Neural cell (in vitro differentiated cells): ENCODE measurements around the gene ARID3B. TPM values are rescaled to one million over a fixed set of nuclear protein-coding genes. Genes with fewer than 3 reads are reported as not detected.

Experiments
- H2AFZ ChIP-seq: fragments of 200-600, 300-800 bp; sonication (generic), shearing (Covaris generic); 2 replicates; pipeline ENCODE4 v1.6.0; 2014; ENCODE audit warnings: low read depth, mild to moderate bottlenecking, antibody characterized with exemption, low read length, moderate library complexity
- H3F3A ChIP-seq: fragments of 200-600 bp; shearing (Covaris generic); 2 replicates; pipeline ENCODE4 v1.6.1; 2016; ENCODE audit warnings: mild to moderate bottlenecking, moderate library complexity, mixed read lengths, antibody characterized with exemption, low read length; ENCODE audit not compliant: insufficient read depth, poor library complexity, severe bottlenecking
- H3K27ac ChIP-seq: fragments of 200-600, 300-800 bp; sonication (generic), shearing (Covaris generic); 2 replicates; pipeline ENCODE4 v1.5.1; 2014; ENCODE audit warnings: mild to moderate bottlenecking, low read length, moderate library complexity
- H3K27me3 ChIP-seq: fragments of 300-800, 200-600 bp; sonication (generic), shearing (Covaris generic); 2 replicates; pipeline ENCODE4 v1.6.0; 2014; ENCODE audit warnings: mild to moderate bottlenecking, low read depth, low read length, moderate library complexity; ENCODE audit not compliant: insufficient read depth
- H3K36me3 ChIP-seq: fragments of 300-800, 200-600 bp; sonication (generic), shearing (Covaris generic); 2 replicates; pipeline ENCODE4 v1.5.1; 2014; ENCODE audit warnings: mild to moderate bottlenecking, antibody characterized with exemption, low read length, moderate library complexity; ENCODE audit not compliant: insufficient read depth
- H3K4me2 ChIP-seq: fragments of 300-800, 200-600 bp; sonication (generic), shearing (Covaris generic); 2 replicates; pipeline ENCODE4 v1.6.0; 2014; ENCODE audit warnings: mild to moderate bottlenecking, low read length
- H3K4me3 ChIP-seq: fragments of 300-800, 200-600 bp; sonication (generic), shearing (Covaris generic); 2 replicates; pipeline ENCODE4 v1.5.1; 2014; ENCODE audit warnings: mild to moderate bottlenecking, low read length, moderate library complexity
- H3K79me2 ChIP-seq: fragments of 200-600 bp; shearing (Covaris generic); replicated peaks from 2 replicates; pipeline ENCODE4 v1.6.0; 2014; ENCODE audit warnings: mild to moderate bottlenecking, low read length, moderate library complexity; ENCODE audit not compliant: insufficient read depth
- H3K9ac ChIP-seq: fragments of 300-800, 200-600 bp; sonication (generic), shearing (Covaris generic); 2 replicates; pipeline ENCODE4 v1.6.1; 2016; ENCODE audit warnings: mild to moderate bottlenecking, low read length, mixed read lengths
- H3K9me2 ChIP-seq: fragments of 200-600 bp; shearing (Covaris generic); 2 replicates; pipeline ENCODE4 v1.6.1; 2016; ENCODE audit warnings: mild to moderate bottlenecking, low read length, mixed read lengths; ENCODE audit not compliant: insufficient read depth
- H3K9me3 ChIP-seq: fragments of 200-600, 300-800 bp; sonication (generic), shearing (Covaris generic); 2 replicates; pipeline ENCODE4 v1.6.1; 2016; ENCODE audit warnings: mild to moderate bottlenecking, mixed run types, low read length, moderate library complexity, mixed read lengths
- H4K20me1 ChIP-seq: fragments of 200-600 bp; shearing (Covaris generic); 2 replicates; pipeline ENCODE4 v1.6.1; 2016; ENCODE audit warnings: mild to moderate bottlenecking, mixed run types; ENCODE audit not compliant: insufficient read depth
- CTCF ChIP-seq: fragments of 450-650 bp; IDR thresholded peaks from 2 replicates; pipeline ENCODE4 v1.5.1; 2014; ENCODE audit warnings: antibody characterized with exemption, mild to moderate bottlenecking, moderate library complexity; ENCODE audit not compliant: poor library complexity, severe bottlenecking
- EP300 ChIP-seq: fragments of 450-650 bp; conservative IDR thresholded peaks from 2 replicates; pipeline ENCODE4 v1.6.1; 2014; ENCODE audit warnings: antibody characterized with exemption, mild to moderate bottlenecking, moderate library complexity; ENCODE audit not compliant: poor library complexity, severe bottlenecking
- EZH2 ChIP-seq: fragments of 200-600, 300-800 bp; shearing (Covaris generic), sonication (generic); IDR thresholded peaks from 2 replicates; pipeline ENCODE4 v1.6.1; 2014; ENCODE audit warnings: antibody characterized with exemption, low read length, borderline replicate concordance, mild to moderate bottlenecking; ENCODE audit not compliant: insufficient read depth, poor library complexity, severe bottlenecking
- MXI1 ChIP-seq: fragments of 450-650 bp; conservative IDR thresholded peaks from 2 replicates; pipeline ENCODE4 v1.6.1; 2014; ENCODE audit warnings: antibody characterized with exemption, mild to moderate bottlenecking; ENCODE audit not compliant: poor library complexity, severe bottlenecking
- POLR2AphosphoS5 ChIP-seq: IDR thresholded peaks from 2 replicates; pipeline ENCODE4 v1.6.1; 2012
- RAD21 ChIP-seq: fragments of 450-650 bp; conservative IDR thresholded peaks from 2 replicates; pipeline ENCODE4 v1.6.1; 2014; ENCODE audit warnings: antibody characterized with exemption, mild to moderate bottlenecking, moderate library complexity
- REST ChIP-seq: IDR thresholded peaks from 2 replicates; pipeline ENCODE4 v1.6.1; 2012; ENCODE audit warnings: borderline replicate concordance
- SMC3 ChIP-seq: fragments of 450-650 bp; conservative IDR thresholded peaks from 2 replicates; pipeline ENCODE4 v1.6.1; 2014; ENCODE audit warnings: antibody characterized with exemption, mild to moderate bottlenecking, moderate library complexity; ENCODE audit not compliant: poor library complexity
- TAF1 ChIP-seq: IDR thresholded peaks from 2 replicates; pipeline ENCODE4 v1.6.1; 2012; ENCODE audit warnings: low read depth
- polyA plus RNA-seq: library from polyadenylated mRNA; depleted of rRNA; stranded (reverse); fragments of >200 nt; gene quantifications from 2 replicates; pipeline ENCODE4 v1.2.3, GENCODE V29; 2014

Gene ARID3B
- polyA plus RNA-seq, 1 donor from 2014 or later = 11.2 TPM

- H3F3A ChIP-seq = no peaks in the 10 kb centered on the region
- H4K20me1 ChIP-seq = no peaks in the 10 kb centered on the region
- no peaks in the 10 kb centered on the region for H3K79me2 ChIP-seq
- TF ChIP-seq SMC3 = no peak
- TF ChIP-seq POLR2AphosphoS5 = no peak
- TF ChIP-seq EP300 = no peak
- TF ChIP-seq EZH2 = no peak
- no peak for TF ChIP-seq REST
- H3K9me2 ChIP-seq = no peaks in the 10 kb centered on the region
- no peaks in the 10 kb centered on the region for H3K9me3 ChIP-seq
- no peak overlapping the region for H3K4me2 ChIP-seq
- no peaks in the 10 kb centered on the region for H3K27me3 ChIP-seq
- H2AFZ ChIP-seq = no peak overlapping the region
- H3K4me3 ChIP-seq = no peak overlapping the region
- no peak overlapping the region for H3K9ac ChIP-seq
- H3K27ac ChIP-seq = no peak overlapping the region
- H3K36me3 ChIP-seq = no peaks in the 10 kb centered on the region
Measured at GRCh38 chr15:74519311-74519710, 21.7 kb upstream of the ARID3B start.

GRCh38 chr15:74520407-74520806, 20.6 kb upstream of the ARID3B start:
- Histone ChIP-seq H3K4me3 (no peak overlapping the region), H4K20me1 (no peaks in the 10 kb centered on the region), H3F3A (no peaks in the 10 kb centered on the region), H3K27me3 (no peaks in the 10 kb centered on the region), H3K79me2 (no peaks in the 10 kb centered on the region), H3K9me2 (no peaks in the 10 kb centered on the region), H2AFZ (no peak overlapping the region), H3K9ac (no peak overlapping the region), H3K9me3 (no peaks in the 10 kb centered on the region), H3K36me3 (no peaks in the 10 kb centered on the region), H3K27ac (no peak overlapping the region), H3K4me2 (no peak overlapping the region)
- TF ChIP-seq EP300 (no peak), POLR2AphosphoS5 (no peak), REST (no peak), RAD21 (no peak), TAF1 (no peak), SMC3 (no peak), EZH2 (no peak), MXI1 (no peak), CTCF (no peak)
